ENCODE results near the gene UXS1. TPM values are rescaled to one million over a fixed set of nuclear protein-coding genes. Genes with fewer than 3 reads are reported as not detected.

Gene UXS1
- total RNA-seq, 1 donor from 2014 or later = 35.6 TPM

- H3K9me3 ChIP-seq = no peaks in the 10 kb centered on the region
- H3K27me3 ChIP-seq = no peaks in the 10 kb centered on the region
- no peak overlapping the region for H3K4me3 ChIP-seq
- DNase-seq (ENCODE audit: extremely low spot score in 2 of 2) = no peak
- no peaks in the 10 kb centered on the region for H3K4me1 ChIP-seq
- H3K36me3 ChIP-seq = no peaks in the 10 kb centered on the region
- TF ChIP-seq, protein P1, sequence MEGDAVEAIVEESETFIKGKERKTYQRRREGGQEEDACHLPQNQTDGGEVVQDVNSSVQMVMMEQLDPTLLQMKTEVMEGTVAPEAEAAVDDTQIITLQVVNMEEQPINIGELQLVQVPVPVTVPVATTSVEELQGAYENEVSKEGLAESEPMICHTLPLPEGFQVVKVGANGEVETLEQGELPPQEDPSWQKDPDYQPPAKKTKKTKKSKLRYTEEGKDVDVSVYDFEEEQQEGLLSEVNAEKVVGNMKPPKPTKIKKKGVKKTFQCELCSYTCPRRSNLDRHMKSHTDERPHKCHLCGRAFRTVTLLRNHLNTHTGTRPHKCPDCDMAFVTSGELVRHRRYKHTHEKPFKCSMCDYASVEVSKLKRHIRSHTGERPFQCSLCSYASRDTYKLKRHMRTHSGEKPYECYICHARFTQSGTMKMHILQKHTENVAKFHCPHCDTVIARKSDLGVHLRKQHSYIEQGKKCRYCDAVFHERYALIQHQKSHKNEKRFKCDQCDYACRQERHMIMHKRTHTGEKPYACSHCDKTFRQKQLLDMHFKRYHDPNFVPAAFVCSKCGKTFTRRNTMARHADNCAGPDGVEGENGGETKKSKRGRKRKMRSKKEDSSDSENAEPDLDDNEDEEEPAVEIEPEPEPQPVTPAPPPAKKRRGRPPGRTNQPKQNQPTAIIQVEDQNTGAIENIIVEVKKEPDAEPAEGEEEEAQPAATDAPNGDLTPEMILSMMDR (IDR thresholded peaks at IDR 0.05) = no peak
- TF ChIP-seq POLR2A (IDR thresholded peaks at IDR 0.05) (no peak), POLR2AphosphoS5 (IDR thresholded peaks at IDR 0.05; ENCODE audit: insufficient read depth in 1 of 2, low read depth in 1 of 2) (no peak)
- intact Hi-C loops (cut with DNase I) = no loop called here
- H3K27ac ChIP-seq = no peak overlapping the region
These were observed 76.0 kb downstream of the UXS1 start for GRCh38 chr2:106117882-106118684.

GRCh38 chr2:106117347-106117746 lies 76.8 kb downstream of the UXS1 start:
- DNase-seq (ENCODE audit: extremely low spot score in 2 of 2) = no peak
- intact Hi-C loops (cut with DNase I) = no loop called here
- H3K4me3 ChIP-seq = no peak overlapping the region
- no peaks in the 10 kb centered on the region for H3K9me3 ChIP-seq
- H3K36me3 ChIP-seq = no peaks in the 10 kb centered on the region
- TF ChIP-seq POLR2AphosphoS5 (IDR thresholded peaks at IDR 0.05; ENCODE audit: insufficient read depth in 1 of 2, low read depth in 1 of 2) (no peak), POLR2A (IDR thresholded peaks at IDR 0.05) (no peak)
- no peaks in the 10 kb centered on the region for H3K4me1 ChIP-seq
- no peaks in the 10 kb centered on the region for H3K27me3 ChIP-seq
- H3K27ac ChIP-seq = no peak overlapping the region

GRCh38 chr2:106116248-106116647 lies 77.9 kb downstream of the UXS1 start:
- no peak for TF ChIP-seq POLR2A (IDR thresholded peaks at IDR 0.05)
- TF ChIP-seq POLR2AphosphoS5 (IDR thresholded peaks at IDR 0.05; ENCODE audit: insufficient read depth in 1 of 2, low read depth in 1 of 2) = no peak
- TF ChIP-seq, protein P1 (IDR thresholded peaks at IDR 0.05) = no peak
- H3K36me3 ChIP-seq = peaks cover 0 to 9% of the 10 kb centered on the region in 2 donors
- no peak overlapping the region for H3K27ac ChIP-seq
- no peaks in the 10 kb centered on the region for H3K27me3 ChIP-seq
- no peak for DNase-seq (ENCODE audit: extremely low spot score in 2 of 2)
- intact Hi-C loops (cut with DNase I) = no loop called here
- no peaks in the 10 kb centered on the region for H3K4me1 ChIP-seq
- no peak overlapping the region for H3K4me3 ChIP-seq
- H3K9me3 ChIP-seq = no peaks in the 10 kb centered on the region

DNA sequence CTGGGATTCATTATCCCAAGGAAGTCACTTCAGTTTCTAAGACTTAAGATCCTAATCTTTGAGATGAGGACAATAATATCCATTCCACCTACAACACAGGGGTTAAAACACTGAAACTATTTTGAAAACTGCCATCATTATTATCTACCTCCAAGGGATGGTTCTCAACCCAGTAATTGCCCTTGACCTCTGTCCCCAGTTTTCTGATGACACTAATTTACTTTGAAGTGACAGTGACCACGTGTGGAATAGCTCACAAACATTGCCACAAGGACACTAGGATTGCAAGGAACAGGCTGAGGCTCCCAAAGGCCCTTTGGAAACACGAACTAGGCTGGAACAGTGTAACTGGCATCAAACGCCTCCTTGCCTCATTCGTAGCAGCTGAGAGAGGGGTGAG lies 78.4 kb downstream of the UXS1 start:
- H3K4me3 ChIP-seq = no peak overlapping the region
- intact Hi-C loops (cut with DNase I) = no loop called here
- H3K36me3 ChIP-seq = peaks cover 0 to 9% of the 10 kb centered on the region in 2 donors
- no peaks in the 10 kb centered on the region for H3K27me3 ChIP-seq
- no peaks in the 10 kb centered on the region for H3K4me1 ChIP-seq
- DNase-seq (ENCODE audit: extremely low spot score in 2 of 2) = no peak
- H3K27ac ChIP-seq = no peak overlapping the region
- no peaks in the 10 kb centered on the region for H3K9me3 ChIP-seq
- no peak for TF ChIP-seq POLR2AphosphoS5 (IDR thresholded peaks at IDR 0.05; ENCODE audit: insufficient read depth in 1 of 2, low read depth in 1 of 2)
- TF ChIP-seq, protein P1 (IDR thresholded peaks at IDR 0.05) = no peak
- no peak for TF ChIP-seq POLR2A (IDR thresholded peaks at IDR 0.05)

GRCh38 chr2:106115250-106115649 lies 78.9 kb downstream of the UXS1 start:
- H3K4me3 ChIP-seq = no peak overlapping the region
- H3K36me3 ChIP-seq = peaks cover 0 to 13% of the 10 kb centered on the region in 2 donors
- no peaks in the 10 kb centered on the region for H3K27me3 ChIP-seq
- H3K4me1 ChIP-seq = no peaks in the 10 kb centered on the region
- H3K27ac ChIP-seq = no peak overlapping the region
- intact Hi-C loops (cut with DNase I) = no loop called here
- no peaks in the 10 kb centered on the region for H3K9me3 ChIP-seq
- no peak for DNase-seq (ENCODE audit: extremely low spot score in 2 of 2)
- TF ChIP-seq POLR2AphosphoS5 (IDR thresholded peaks at IDR 0.05; ENCODE audit: insufficient read depth in 1 of 2, low read depth in 1 of 2) (no peak), POLR2A (IDR thresholded peaks at IDR 0.05) (no peak)

- Histone ChIP-seq H3K9me3 (no peaks in the 10 kb centered on the region), H3K27me3 (no peaks in the 10 kb centered on the region), H3K36me3 (peaks cover 0 to 18% of the 10 kb centered on the region in 2 donors), H3K4me3 (no peak overlapping the region), H3K27ac (no peak overlapping the region), H3K4me1 (no peaks in the 10 kb centered on the region)
- no peak for DNase-seq (ENCODE audit: extremely low spot score in 2 of 2)
- TF ChIP-seq, protein P1 (IDR thresholded peaks at IDR 0.05) = no peak
- TF ChIP-seq POLR2AphosphoS5 (IDR thresholded peaks at IDR 0.05; ENCODE audit: insufficient read depth in 1 of 2, low read depth in 1 of 2) (no peak), POLR2A (IDR thresholded peaks at IDR 0.05) (no peak)
- intact Hi-C loops (cut with DNase I) = no loop called here
These were observed 79.9 kb downstream of the UXS1 start for GRCh38 chr2:106114166-106114565.
